GM18517 (cell line): ENCODE data around the gene TSPO2.

Experiments used
- ATAC-seq: cut with Tn5 transposase; IDR thresholded peaks from one replicate; pipeline ENCODE4 v1.9.1; 2021; ENCODE audit warnings: mild to moderate bottlenecking, moderate library complexity; ENCODE audit not compliant: unreplicated experiment

TSPO2 gene

GRCh38 chr6:41074692-41075436 lies 32.6 kb downstream of the TSPO2 start:
- no peak for ATAC-seq

DNA sequence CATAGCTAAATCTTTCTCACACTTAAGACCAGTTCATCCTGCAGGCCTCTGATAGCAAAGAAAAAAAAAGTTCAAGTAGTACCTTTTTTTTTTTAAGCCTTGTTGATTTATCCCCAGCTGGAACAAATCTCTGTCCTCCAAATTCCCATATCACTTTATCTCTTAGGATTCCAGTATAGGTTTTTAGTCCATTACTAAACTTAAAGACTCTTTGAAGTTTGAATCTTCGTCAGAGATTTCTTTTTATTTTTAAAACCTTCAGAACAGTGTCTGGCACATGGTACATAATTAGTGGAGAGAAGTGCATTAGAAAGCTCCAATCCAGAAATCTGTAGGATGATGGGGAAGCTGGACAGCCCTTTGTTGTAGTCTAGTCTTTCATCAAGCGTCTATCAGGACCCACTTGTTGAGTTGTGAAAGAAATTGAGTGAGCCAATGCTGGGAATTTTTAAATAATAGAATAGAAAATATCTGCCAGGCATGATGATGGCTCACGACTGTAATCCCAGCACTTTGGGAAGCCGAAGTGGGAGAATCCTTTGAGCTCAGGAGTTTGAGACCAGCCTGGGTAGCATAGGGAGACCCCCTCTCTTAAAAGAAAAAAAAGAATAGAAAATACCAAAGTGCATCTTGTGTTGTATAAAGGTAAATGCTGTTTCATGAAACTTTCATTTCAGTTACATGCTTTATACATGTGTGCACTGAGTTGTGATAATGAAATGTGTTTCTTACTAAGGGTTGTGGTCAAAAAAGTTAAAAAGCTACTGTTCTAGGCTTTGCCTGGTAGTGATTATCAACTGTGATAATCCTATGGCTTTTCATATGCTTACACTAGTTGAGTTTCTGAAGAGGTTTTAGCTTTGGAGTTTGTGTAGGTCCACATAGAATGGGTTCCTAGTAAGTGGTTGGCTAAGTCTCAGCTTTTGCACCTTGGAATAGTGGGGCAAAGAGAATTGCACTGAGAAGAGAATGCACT lies 33.7 kb downstream of the TSPO2 start:
- ATAC-seq = no peak

- no peak for ATAC-seq
Measured at GRCh38 chr6:41077536-41077935, 35.3 kb downstream of the TSPO2 start.

- no peak for ATAC-seq
Measured at GRCh38 chr6:41078101-41078500, 35.8 kb downstream of the TSPO2 start.

DNA sequence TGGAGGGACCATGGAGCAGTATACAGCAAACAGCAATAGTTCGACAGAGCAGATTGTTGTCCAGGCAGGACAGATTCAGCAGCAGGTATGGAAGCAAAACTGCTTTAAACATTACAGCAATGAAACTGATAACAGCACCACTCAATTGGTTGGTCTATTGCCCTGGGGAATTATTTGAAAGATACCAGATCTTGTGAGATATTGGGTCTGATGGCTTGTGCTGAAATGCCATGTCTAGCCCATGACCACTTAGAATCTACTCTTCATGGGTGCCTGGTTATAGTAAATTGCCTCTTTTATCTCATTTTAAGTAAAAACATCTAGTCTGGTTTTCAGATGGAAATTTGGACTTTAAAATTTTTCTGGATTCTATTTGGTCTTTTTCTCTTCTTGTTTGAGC lies 36.8 kb downstream of the TSPO2 start:
- ATAC-seq = no peak

DNA sequence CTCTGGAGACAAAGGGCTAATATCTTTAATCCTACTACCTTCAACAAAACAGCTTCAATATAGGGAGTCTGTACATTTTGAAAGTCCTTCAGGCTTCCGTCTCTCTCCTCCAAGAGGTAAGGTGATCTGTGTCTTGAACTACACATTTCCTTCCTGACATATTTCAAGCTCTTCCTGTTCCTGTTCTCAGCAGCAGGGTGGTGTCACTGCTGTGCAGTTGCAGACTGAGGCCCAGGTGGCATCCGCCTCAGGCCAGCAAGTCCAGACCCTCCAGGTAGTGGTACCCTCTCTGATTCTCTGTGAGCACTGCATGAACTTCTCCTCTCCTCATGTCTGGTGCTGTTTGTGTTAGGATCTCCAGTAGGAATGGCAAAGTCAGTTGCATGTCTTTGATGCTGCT lies 38.4 kb downstream of the TSPO2 start:
- no peak for ATAC-seq

DNA sequence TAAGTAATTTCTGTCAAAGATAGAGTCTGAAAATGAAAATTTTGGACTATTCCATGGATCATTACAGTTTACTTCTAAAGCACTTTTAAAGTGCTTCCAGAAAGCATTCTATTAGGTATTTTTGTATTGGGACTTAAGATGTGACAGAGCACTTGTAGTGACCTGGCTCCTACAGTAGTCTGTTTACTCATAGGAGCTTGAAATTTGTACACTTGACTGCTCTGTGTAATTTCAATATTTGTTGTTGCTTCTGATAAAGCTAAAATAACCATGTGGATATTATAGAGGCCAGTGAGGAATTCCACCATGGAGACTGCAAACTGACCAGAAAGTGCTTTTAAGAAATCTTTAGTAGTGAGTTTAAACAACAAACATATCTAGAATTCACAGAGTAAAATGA lies 40.8 kb downstream of the TSPO2 start:
- ATAC-seq = no peak

DNA sequence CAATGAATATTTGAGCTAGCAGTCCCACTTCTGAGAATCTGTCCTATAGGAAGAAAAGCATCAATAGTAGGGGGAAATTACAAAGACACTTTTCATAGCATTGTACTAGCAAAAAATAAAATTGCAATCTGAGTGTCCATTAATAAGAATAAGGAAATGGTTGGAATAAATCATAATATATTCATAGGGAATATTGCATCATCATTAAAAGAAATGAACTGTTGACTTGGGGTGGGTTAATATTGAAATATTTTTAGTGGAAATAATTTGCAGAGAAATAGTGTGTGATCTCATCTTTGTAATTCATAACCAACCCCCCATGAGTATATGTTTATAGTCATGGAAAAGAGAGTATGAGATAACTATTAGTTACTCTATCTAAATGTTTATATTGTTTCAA lies 42.9 kb downstream of the TSPO2 start:
- ATAC-seq = no peak

- no peak for ATAC-seq
Measured at GRCh38 chr6:41088451-41088850, 46.2 kb downstream of the TSPO2 start.

DNA sequence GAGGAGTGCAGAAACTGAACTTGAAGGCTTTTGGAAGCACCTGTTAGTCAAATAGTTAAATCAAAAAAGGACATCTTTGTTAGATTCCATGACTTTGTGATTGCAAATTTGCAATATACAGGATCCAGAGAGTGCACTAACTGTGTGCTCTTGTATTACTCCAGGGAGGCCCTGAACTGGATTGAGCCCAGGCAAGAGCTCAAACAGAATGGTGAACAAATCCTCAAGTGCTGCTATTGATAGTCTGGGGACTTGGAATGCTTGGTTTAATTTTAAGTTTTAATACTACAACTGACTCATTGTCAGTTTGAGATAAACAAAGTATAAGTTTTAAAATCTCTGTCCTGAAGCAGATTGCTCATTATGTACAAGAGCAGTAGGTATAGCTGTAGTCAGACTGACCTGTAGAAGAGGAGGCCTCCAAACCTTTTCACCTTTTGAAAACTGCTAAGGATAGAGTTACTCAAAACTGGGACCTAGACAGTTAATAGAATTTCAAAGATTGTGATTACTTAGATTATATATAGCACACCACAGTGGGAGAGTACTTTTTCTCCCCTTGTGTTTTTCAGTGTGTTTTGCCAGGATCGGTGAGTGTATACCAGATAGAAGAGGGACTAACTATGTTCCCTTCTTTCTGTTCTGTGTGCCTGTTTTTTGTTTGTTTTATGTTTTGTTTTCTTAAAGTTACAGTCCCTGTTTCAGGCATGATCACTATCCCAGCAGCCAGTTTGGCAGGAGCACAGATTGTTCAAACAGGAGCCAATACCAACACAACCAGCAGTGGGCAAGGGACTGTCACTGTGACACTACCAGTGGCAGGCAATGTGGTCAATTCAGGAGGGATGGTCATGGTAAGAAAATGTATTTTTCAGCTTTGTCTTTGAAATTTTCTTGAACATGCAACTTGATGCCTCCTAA lies 48.8 kb downstream of the TSPO2 start:
- ATAC-seq = no peak

GRCh38 chr6:41092421-41093140 lies 50.3 kb downstream of the TSPO2 start:
- ATAC-seq = no peak

- ATAC-seq = no peak
Measured at GRCh38 chr6:41093729-41094128, 51.5 kb downstream of the TSPO2 start.
